Hepatic stellate cell (primary cell): Measurements from ENCODE around the gene MYOM3.

Experiments used
- DNase-seq: peaks from one replicate; pipeline ENCODE4 v3.0.0; 2011; ENCODE audit warnings: low spot score

Gene MYOM3

GRCh38 chr1:24138476-24139221 lies 26.7 kb upstream of the MYOM3 start:
- no peak for DNase-seq

GRCh38 chr1:24136956-24137539 lies 25.1 kb upstream of the MYOM3 start:
- DNase-seq = no peak

GRCh38 chr1:24134376-24134775 lies 22.4 kb upstream of the MYOM3 start:
- no peak for DNase-seq

- DNase-seq = no peak
Observed at GRCh38 chr1:24133819-24134218, 21.9 kb upstream of the MYOM3 start.

- DNase-seq = no peak
Observed at GRCh38 chr1:24130385-24130784, 18.4 kb upstream of the MYOM3 start.

- DNase-seq = no peak
Observed at GRCh38 chr1:24127801-24128363, 15.9 kb upstream of the MYOM3 start.

- DNase-seq = no peak
Observed at GRCh38 chr1:24127134-24127800, 15.3 kb upstream of the MYOM3 start.

- no peak for DNase-seq
Observed at GRCh38 chr1:24126672-24127023, 14.7 kb upstream of the MYOM3 start.

GRCh38 chr1:24126018-24126671 lies 14.2 kb upstream of the MYOM3 start:
- peak; percentile 64 for DNase-seq

- DNase-seq = no peak
Observed at GRCh38 chr1:24125456-24125855, 13.5 kb upstream of the MYOM3 start.

- no peak for DNase-seq
Observed at GRCh38 chr1:24124980-24125379, 13.0 kb upstream of the MYOM3 start.

GRCh38 chr1:24123611-24124010 lies 11.7 kb upstream of the MYOM3 start:
- DNase-seq = no peak

GRCh38 chr1:24122776-24123175 lies 10.8 kb upstream of the MYOM3 start:
- DNase-seq = no peak

GRCh38 chr1:24121406-24121805 lies 9.5 kb upstream of the MYOM3 start:
- DNase-seq = no peak

GRCh38 chr1:24120965-24121364 lies 9.0 kb upstream of the MYOM3 start:
- no peak for DNase-seq

- DNase-seq = no peak
Observed at GRCh38 chr1:24119859-24120756, 8.2 kb upstream of the MYOM3 start.

GRCh38 chr1:24119489-24119858 lies 7.5 kb upstream of the MYOM3 start:
- no peak for DNase-seq

- DNase-seq = no peak
Observed at GRCh38 chr1:24118410-24119242, 6.7 kb upstream of the MYOM3 start.

GRCh38 chr1:24117722-24118409 lies 5.9 kb upstream of the MYOM3 start:
- DNase-seq = peak; percentile 83

GRCh38 chr1:24117132-24117531 lies 5.2 kb upstream of the MYOM3 start:
- no peak for DNase-seq
